Measurements from ENCODE around the gene CAPG.
"Not testable (repeated sequence)": the region's sequence is repeated elsewhere in the genome, so short reads cannot be mapped to it uniquely, and the experiment has no call there.

CAPG gene

DNA sequence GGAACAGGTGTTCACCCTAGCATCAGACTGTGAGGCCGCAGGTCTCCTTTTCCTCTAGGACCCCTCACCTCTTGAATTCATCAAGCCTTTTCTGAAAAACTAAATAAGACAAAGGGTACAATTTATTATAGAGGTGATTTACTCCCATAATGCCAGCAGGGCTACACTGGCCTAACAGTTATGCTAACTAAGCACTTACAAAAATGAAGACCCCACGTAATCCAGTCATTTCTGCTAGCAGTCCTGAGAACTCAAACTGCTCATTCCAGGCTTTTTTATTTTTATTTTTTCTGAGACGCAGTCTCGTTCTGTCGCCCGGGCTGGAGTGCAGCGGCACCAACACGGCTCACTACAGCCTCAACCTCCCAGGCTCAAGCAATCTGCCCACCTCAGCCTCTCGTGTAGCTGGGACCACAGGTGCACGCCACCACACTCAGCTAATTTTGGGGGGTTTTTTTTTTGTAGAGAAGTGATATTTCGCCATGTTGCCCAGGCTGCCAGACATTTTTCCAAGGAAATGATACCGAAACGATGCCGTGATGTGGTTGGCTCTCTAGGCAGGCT is 14.2 kb downstream of the CAPG start:
- no peak for DNase-seq

DNA sequence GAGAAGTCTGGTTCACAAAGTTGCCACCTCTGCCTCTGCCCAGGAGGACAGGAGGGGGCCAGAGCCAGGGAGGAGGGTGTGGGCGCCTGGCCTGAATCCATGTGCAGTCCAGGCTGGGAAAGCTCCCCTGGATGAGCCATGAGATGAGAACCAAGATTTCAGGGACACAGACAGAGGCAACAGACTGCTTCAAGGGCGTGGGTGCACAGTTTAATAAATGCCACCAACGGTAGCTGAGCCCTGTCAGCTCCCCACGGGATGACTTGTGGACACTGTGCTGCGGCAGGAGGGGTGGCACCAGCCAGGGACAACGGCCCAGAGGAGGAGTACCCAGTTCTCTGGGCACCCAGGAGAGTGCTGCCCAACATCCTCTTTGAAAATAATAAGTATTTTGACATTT is 15.2 kb downstream of the CAPG start:
- DNase-seq = no peak

DNA sequence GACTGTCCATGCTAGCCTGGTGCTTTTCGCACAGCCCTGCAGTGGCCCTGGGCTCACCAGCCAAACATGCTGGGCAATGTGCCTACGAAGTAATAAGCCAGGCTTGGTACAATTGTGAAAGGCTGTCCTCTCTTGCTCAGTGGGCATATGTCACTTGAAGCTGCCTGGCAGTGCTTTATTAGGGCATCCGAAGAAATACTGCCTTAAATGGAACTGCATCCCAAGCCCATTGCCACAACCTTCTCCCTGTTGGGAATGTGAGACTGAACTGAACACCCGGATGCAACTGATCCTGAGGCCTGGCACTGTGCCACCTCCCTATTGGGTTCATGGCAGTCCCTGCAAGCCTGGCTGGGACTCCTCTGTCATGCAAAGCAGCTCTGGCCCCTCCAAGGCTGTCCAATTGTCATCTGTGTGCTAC is 15.9 kb downstream of the CAPG start:
- no peak for DNase-seq

DNA sequence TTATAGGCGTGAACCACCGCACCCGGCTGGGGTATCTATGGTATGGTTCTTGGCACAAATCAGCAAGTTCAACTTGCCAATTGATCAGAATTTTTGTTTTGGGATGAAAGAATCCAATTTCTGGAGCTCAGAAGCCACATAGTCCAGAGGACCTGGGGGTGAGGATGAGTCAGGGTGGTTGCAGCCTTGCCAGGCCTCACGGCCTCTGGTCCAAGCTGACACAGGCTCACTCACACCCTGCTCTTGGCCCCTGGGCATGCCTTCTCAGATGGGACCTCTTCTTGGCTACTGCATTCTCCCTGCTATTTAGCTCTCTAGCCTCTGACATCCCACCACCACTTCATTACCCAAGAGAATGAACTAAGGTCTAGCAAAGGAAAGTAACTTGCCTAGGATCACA is 16.3 kb downstream of the CAPG start:
- DNase-seq = no peak

DNA sequence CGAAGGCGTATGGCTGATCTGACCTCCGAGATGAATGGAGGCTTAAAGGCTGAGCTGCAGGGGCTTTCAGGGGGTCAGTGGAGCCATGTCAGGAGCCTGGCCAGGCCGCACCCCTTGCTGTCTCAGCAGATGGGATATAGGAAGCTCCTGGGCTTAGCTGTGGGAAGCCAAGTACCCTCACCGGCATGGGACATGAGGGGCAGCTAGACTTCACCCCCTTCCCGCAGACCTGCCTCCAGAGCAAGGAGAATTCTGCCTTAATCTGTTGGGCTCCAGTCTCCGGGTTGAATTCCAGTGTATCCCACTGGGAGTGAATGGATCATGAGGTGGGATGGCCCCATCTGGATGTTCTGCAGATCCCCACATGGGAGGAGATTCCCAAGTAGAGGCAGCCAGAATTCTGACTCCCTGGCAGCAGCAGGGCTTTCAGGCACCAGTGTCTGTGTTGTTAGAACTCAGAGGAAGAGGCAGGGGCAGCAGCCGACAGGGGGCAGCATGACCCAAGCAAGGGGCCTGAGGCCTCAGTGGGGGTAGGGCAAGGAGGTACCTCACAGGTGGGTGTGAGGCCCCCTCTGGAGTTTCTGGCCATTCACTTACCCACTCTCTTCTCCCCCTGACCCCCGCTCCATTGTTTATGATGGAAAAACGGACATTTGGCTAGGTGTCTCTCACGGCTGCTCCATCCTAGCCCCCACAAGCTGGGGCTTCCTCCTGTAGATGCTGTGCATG is 19.1 kb downstream of the CAPG start:
- no peak for DNase-seq

DNA sequence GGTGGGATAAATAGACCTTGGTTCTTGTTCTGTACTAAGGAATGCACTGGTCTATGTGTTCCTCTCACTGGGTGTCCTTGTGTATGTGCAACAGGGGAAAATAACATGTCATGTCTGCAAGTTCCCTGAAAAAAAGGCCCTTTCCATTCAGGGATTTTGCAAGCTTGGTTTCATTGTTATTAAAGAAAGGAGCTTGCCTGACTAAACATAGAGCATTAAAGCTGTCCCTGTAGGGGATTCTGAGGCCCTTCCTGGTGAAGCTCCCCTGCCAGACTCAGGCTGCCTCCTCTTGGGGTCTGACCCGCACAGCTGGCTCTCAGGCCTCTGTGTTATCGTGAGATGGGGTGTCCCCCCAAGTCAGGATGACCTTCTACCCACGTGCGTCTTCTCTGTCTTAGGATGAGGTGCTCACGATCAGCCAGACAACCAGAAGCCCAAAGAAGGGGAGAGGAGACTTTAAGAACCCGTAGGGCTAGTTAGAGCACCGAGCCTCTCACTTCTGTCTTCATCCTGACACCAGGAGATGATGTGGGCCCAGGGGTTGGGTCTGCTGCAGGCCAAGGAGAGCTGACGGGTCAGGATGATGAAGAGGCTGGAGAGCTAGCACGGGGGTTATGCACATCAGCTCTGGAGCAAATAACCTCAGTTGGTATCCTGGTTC is 21.2 kb downstream of the CAPG start:
- no peak for DNase-seq

DNA sequence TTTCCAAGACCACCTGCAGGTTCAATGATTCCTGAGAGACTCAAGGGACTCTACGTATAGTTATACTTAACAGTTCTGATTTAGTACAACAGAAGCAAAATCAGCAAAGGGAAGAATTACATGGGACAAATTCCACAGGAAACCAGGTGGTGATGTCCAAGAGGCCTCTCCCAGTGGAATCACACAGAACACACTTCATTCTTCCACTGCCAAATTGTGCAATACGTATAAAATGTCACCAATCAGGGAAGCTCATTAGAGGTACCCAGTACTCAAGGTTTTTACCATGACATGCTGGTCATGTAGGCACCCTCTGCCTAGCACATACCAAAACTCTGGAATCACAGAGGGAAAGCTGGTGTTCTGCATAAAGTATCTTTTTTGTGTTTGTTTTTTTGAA is 22.4 kb downstream of the CAPG start:
- no peak for DNase-seq

DNA sequence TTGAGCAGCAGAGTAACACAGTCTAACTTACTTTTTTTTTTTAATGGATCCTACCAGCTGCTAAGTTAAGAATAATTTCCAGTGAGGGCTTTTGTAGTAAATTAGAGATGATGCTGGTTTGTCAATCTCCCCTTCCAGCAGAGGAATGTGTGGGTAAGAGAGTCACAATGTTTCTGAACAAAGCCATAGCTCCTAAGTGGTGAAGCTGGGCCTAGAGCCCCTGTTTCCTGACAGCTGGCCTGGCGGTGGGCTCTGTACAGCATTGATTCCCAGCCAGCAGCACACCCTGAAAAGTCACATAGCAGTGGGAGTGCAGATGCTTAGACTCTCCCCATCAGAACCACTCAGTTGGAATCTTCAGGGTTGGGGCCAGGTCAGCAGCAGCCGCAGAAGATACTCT is 24.4 kb downstream of the CAPG start:
- no peak for DNase-seq

DNA sequence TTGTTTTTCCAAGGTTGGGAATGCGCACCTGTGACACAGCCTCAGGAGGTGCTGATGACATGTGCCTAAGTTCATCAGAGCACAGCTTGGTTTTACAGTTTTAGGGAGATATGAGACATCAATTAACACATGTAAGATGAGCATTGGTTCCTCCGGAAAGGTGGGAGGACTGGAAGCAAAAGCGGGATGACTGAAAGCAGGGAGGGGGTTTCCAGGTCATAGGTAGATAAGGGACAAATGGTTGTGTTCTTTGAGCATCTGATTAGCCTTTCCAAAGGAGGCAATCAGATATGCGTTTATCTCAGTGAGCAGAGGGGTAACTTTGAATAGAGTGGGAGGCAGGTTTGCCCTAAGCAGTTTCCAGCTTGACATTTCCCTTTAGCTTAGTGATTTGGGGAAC is 26.3 kb downstream of the CAPG start:
- DNase-seq = no peak

DNA sequence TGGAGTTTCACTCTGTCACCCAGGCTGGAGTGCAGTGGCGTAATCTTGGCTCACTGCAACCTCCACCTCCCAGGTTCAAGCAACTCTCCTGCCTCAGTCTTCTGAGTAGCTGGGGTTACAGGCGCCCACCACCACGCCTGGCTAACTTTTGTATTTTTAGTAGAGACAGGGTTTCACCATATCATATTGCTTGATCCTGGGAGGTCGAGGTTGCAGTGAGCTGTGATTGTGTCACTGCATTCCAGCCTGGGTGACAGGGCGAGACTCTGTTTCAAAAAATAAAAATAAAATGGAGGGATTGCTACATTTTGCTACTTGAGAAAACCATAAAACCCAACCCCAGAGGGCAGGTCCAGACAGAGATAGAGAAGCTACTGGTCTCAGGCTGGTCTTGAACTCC is 27.0 kb downstream of the CAPG start:
- not testable (repeated sequence) for DNase-seq

DNA sequence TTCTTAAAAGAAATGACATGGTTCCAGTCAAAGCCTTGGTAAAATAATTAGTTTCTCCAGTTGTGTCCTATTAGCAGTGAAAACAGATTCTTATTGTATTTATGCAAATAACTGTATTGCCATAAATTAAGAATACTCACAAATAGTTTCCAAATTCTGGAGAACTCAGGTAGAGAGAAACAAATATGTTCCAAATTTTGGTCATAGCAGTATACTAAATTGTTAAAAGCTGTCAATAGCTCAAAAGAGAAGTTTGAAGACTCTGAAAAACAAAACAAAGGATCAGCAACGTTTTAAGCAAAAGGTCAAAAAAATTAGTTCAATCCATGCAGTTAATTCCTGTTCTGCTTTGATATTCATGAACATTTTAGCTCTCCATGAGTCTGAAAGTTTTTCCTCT is 30.1 kb downstream of the CAPG start:
- DNase-seq = no peak

DNA sequence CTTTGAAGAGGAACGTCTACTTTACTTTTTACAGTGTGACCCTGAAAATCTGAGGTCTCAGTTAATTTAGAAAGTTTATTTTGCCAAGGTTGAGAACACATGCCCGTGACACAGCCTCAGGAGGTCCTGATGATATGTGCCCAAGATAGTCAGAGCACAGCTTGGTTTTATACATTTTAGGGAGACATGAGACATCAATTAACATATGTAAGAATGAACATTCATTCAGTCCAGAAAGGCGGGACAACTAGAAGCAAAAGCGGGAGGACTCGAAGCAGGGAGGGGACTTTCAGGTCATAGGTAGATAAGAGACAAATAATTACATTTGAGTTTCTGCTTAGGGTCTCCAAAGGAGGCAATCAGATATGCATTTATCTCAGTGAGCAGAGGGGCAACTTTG is 31.9 kb downstream of the CAPG start:
- DNase-seq = no peak

DNA sequence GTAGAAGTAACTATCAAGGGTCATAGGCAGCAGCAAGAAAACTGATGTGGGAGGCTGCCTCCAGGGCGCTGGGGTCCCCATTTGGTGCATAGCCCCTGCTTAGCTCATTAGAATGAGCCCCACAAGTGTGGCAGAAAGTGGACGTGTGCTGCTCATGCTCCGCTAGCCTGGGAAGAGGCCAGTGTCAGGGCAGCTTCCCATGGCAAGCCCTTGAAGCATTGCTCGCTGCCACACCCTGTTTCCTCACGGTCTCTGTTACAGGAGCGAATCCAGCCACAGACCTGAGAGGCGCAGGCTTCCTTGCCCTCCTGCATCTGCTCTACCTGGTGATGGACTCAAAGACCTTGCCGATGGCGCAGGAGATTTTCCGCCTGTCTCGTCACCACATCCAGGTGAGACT is 33.1 kb downstream of the CAPG start:
- DNase-seq = no peak

DNA sequence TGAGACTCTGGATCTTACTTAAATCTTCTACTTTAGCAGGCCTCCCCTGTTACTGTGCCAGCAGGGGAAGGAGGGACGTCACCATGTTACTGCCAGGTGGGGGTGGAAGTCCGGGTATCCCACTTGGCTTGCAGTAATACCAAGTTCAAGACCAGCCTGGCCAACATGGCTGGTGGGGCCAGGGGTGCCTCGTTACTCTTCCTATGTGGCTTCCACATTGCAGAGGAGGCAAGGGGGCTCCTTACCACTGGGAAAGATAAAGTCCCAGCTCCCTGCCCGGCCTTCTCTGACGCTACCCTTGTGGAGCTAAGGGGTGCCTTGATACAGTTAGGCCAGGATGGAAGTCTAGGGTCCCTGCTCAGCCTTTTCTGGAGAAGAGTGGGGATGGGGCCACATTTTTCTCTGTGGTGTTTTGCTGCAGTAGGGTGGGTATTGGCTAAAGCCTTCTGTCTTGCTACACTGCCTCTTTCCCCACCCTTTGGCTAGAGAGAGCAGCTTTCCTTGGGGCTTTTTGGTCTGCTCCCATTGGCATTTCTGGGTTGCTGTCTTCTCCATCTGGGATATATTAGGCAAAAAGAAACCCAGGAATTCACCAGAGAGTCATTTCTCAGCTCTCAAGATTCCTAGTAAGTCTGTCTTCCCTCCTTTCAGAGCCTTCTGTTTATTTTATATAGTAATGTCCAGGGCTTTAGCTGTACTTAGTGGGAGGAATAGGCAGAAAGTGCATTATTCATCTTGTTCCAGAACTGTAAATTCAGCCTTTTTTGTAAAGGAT is 33.7 kb downstream of the CAPG start:
- DNase-seq = no peak

DNA sequence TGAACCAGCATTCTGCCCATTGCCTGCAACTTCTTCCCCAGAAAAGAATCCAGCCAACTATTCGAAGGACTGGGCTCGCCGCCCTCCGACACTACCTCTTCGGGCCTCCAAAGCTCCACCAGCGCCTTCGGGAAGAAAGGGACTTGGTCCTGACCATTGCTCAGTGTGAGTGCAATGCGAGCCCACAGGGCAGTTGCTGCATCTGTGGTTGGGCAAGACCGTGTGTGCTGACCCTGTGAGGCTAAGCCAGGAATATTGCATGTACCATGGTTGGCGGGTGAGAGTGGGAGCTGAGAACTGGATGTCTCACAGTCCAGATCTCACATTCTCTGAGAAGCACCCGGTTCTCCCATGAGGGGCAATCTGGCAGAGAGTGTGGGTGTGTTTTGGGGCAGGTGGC is 39.1 kb downstream of the CAPG start:
- no peak for DNase-seq

DNA sequence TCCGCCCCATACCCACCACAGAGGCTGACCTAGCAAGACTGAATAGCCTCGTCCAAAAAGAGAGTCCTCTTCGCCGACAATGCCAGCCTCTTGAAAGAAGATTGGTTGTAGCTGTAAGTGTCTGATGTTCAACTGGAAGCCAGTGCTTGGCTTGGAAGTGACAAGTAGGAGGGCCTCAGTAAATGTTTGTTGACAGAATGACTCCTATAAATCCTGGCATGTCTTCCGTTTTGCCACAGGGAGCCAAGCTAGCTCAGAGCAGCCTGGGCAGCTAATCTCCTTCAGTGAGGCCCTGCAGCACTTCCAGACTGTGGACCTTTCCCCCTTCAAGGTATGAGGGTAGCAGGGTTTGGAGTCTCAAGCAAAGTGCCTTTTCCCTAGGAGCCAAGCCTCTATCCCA is 40.7 kb downstream of the CAPG start:
- DNase-seq = no peak

DNA sequence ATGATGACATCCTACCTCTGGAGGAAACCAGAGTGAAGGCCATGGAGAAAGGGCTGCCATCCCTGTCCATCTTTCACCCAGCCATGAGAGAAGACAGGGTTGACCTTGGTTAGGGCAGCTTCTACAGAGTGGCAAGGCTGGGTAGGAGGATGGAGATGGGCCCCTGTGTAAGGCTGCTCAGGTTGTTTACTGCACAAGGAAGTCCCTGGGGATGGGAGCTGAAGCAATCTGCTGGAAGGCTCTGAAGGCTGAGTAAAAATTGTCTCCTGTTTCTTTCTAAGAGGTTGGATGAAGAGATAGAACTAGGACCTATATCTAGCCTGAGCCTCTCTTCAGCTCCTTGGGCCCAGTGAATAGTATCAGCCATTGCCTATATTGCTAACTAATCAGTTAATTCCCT is 41.2 kb downstream of the CAPG start:
- no peak for DNase-seq

DNA sequence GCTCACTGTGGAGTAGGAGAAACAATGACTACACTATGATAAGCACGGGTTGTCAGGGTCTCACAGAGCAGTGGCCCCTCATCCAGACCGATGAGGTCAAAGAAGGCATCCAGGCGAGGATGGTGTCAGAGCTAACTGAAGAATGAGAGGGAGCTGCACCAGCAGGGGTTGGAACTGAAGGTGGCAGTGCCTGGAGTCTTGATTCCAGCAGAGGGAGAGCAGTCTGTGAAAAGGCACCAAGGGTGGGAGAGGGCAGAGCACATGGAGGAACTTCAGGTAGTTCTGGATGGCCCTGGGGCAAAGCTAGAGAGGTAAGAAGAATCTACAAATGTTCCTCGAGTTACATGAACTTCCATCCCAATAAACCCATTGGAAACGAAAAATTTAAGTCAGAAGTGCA is 43.0 kb downstream of the CAPG start:
- no peak for DNase-seq

DNA sequence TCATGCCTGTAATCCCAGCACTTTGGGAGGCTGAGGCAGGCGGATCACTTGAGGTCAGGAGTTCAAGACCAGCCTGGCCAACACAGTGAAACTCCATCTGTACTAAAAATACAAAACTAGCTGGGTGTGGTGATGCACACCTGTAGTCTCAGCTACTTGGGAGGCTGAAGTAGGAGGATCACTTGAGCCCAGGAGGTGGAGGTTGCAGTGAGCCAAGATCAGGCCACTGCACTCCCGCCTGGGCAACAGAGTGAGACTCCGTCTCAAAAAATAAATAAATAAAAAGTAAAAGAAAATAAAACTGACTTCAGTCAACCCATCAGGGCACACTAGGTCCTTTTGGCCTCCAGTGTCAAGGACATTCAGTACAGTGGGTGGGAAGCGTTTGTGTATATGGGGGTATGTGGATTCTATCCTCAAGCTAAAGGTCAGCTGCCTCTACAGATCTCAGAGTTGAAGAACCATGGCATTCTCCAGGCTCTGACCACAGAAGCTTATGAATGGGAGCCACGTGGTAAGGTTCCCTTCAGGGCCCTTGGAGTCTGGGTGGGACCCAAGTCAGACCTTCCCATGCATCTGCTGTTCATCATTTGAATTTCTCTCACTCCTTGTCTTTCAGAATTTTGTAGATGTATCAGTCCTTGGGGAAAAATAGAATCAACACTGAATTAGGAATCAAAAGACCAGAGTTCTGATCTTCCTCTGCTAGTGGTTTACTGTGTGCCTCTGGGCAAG is 47.3 kb downstream of the CAPG start:
- not testable (repeated sequence) for DNase-seq

DNA sequence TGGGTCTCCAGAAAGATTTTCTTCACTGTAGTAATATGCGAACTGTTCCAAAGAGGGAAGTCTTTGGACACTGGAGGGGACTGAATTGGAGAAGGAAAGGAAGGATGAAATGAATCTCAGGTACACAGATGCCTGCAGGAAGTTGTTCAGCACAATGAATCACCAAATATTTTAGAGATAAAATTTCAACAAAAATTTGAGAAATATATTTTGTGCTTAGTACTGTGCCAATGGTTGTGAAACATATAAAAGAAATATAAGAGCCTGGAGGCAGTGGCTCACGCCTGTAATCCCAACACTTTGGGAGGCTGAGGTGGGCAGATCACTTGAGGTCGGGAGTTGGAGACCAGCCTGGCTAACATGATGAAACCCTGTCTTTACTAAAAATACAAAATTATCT is 52.4 kb downstream of the CAPG start:
- DNase-seq = no peak

DNA sequence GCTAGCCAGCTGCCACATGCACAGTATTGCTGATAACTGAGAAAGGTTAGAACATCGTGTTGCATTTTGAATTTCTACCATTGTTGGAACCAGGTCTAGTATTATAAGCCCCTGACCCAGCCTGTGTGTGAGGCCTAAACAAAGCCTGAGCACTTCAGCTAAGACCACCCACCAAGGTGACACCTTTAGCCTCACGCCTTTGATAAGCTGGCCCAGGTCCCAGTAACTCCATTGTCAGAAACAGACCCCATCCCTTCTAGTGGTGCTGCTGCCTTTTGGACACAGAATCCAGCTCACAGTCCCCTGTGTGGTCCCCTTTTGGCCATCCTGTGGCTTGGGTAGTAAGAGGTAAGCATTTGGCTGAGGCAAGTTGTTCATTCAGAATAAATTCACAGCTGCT is 54.0 kb downstream of the CAPG start:
- no peak for DNase-seq

DNA sequence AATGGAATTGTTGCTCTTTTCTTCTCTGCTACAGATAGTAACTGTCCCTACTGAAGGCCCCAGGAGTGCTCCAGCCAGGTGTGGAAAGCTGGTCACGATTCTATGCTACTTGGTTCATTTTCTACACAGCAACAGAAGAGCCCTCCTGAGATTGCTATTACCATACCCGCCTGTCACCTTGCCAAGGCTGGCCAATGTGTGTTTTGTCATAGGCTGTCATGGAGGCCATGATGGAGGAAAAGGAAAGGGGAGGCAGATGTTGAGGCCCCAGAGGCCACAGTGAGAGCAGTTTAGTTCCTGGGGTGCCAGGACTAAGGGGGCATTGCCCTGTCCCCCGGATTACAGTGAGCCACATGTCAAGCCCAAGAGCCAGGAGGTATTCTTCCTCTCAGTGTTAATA is 54.6 kb downstream of the CAPG start:
- DNase-seq = no peak

DNA sequence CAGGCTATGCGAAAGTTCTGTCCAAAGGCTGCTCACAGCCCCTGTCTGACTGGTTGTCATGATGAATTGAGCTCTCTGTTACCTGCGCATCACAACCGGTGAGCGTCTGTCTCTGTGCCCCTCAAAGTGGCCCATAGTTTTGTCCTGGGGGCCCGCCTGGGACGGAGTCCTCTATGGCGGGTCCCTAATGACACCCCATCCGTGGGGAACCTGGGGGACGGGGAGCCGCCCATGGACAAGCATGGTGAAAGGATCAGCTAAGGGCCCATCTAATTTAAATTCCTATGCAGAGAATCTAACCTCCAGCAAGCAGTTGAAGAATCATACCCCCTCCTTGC is 55.1 kb downstream of the CAPG start:
- no peak for DNase-seq
